Tibial artery (tissue), 4 donors: ENCODE measurements around the gene NUDT1.

Experiments used
- DNase-seq, 2 donors: peaks; one replicate each; pipeline ENCODE4 v3.0.0-alpha.2; 2019
- H3K27ac ChIP-seq, 2 donors: fragments of 200-600 bp; sonication (generic) in 1 of 2; 1 replicate in 1 of 2; 2 replicates in 1 of 2; pipeline ENCODE4 v1.5.1; 2018 to 2019; ENCODE audit warnings: mild to moderate bottlenecking in 1 of 2
- H3K27me3 ChIP-seq, 2 donors: fragments of 200-600 bp; sonication (generic) in 1 of 2; one replicate each; pipeline versions ENCODE4 v1.5.1 to v1.6.0; 2016 to 2019
- H3K36me3 ChIP-seq, 3 donors: fragments of 200-600 bp; sonication (generic) in 2 of 3; one replicate each; pipeline ENCODE4 v1.5.1; 2016 to 2019; ENCODE audit warnings: mild to moderate bottlenecking in 2 of 3
- H3K4me1 ChIP-seq, 4 donors: fragments of 200-600 bp; sonication (generic) in 2 of 4; 1 replicate in 3 of 4; 2 replicates in 1 of 4; pipeline ENCODE4 v1.5.1; 2016 to 2019
- H3K4me3 ChIP-seq, 2 donors: fragments of 200-600 bp; sonication (generic) in 1 of 2; 1 replicate in 1 of 2; 2 replicates in 1 of 2; pipeline ENCODE4 v1.5.1; 2018 to 2019; ENCODE audit warnings: mild to moderate bottlenecking in 2 of 2
- H3K9me3 ChIP-seq, 3 donors: fragments of 200-600 bp; sonication (generic) in 1 of 3; one replicate each; pipeline ENCODE4 v1.5.1; 2016 to 2019
- intact Hi-C: fragments of 100-400 bp; cut with DNase I; formaldehyde crosslinking; loops from one replicate; pipeline ENCODE4 v1.15.0; 2023; ENCODE audit warnings: low total_unique reads
- TF ChIP-seq, protein P1 (sequence below), 2 experiments: fragments of 200-600 bp in 1 of 2; fragments of 450-650 bp in 1 of 2; IDR thresholded peaks; one replicate each; pipeline ENCODE4 v1.5.1; 2017 to 2019; ENCODE audit warnings: antibody characterized with exemption in 2 of 2, mild to moderate bottlenecking in 1 of 2, moderate library complexity in 1 of 2

Gene NUDT1

DNA sequence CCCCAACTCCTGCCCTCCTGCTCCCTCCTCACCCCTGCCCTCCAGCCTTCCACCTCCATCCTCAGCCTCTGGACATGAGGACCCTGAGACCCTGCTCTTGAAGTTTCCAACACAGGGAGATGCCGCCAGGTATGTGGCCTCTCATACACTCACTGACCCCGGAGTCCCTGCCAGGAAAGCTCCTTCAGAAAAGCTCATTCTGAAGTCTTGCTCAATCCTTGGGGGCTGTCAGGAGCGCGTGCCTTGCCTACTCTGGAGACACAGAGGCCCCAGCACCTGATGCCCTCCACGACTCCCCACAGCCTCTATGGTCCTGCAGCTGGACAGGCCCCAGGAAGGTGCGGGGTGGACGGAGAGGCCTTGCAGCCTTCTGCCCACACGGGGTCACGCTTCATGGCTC, 11.0 kb downstream of the NUDT1 start:
- H3K9me3 ChIP-seq, result no peaks in the 10 kb centered on the region
- H3K27ac ChIP-seq, result no peak overlapping the region
- H3K4me1 ChIP-seq, result peaks cover 0 to 14% (median 8%) of the 10 kb centered on the region in 4 donors
- intact Hi-C loops, result no loop called here
- no peak for DNase-seq
- H3K36me3 ChIP-seq, result peaks cover 0 to 56% (median 36%) of the 10 kb centered on the region in 3 donors
- H3K4me3 ChIP-seq, result no peak overlapping the region
- no peaks in the 10 kb centered on the region for H3K27me3 ChIP-seq
- TF ChIP-seq, protein P1, sequence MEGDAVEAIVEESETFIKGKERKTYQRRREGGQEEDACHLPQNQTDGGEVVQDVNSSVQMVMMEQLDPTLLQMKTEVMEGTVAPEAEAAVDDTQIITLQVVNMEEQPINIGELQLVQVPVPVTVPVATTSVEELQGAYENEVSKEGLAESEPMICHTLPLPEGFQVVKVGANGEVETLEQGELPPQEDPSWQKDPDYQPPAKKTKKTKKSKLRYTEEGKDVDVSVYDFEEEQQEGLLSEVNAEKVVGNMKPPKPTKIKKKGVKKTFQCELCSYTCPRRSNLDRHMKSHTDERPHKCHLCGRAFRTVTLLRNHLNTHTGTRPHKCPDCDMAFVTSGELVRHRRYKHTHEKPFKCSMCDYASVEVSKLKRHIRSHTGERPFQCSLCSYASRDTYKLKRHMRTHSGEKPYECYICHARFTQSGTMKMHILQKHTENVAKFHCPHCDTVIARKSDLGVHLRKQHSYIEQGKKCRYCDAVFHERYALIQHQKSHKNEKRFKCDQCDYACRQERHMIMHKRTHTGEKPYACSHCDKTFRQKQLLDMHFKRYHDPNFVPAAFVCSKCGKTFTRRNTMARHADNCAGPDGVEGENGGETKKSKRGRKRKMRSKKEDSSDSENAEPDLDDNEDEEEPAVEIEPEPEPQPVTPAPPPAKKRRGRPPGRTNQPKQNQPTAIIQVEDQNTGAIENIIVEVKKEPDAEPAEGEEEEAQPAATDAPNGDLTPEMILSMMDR (IDR thresholded peaks at IDR 0.05), result no peak

DNA sequence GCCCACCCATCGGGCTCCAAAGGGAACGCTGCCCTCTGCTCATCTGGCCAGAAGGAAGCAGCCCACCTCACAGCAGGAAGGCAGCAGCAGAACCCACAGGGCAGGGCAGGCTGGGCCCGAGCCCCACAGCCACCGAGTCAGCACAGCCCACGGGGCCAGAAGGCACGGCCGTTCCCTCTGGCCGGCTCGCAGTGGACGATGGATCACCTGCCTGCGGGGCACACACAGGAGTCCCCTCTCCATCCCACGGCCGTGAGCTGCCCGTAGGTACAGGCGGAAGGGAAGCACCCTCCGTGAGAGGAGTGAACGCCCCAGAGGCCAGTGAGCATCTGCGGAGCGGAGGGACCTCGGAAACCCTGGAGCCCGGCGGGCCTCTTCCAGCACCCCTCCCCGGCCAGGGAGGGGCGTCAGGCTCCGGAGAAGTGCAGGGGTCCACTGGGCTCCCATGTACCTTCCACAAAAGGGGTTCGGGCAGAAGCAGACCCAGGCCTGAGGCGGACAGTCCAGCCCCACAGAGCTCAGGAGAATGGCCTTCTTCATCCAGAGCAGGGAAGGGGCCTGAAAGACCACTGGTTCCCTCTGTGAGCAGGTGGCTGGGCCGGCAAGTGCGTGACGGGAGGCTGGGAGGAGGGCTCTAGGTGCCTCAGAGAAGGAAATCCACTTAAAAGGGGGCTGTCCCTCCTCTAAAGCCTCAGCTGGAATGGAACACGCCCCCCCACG, 11.7 kb downstream of the NUDT1 start:
- Histone ChIP-seq H3K9me3 (no peaks in the 10 kb centered on the region), H3K4me3 (no peak overlapping the region), H3K36me3 (peaks cover 0 to 56% (median 36%) of the 10 kb centered on the region in 3 donors), H3K4me1 (peaks cover 0 to 12% (median 6%) of the 10 kb centered on the region in 4 donors), H3K27me3 (no peaks in the 10 kb centered on the region), H3K27ac (no peak overlapping the region)
- intact Hi-C loops, result no loop called here
- DNase-seq, result no peak
- TF ChIP-seq, protein P1 (IDR thresholded peaks at IDR 0.05), result no peak

DNA sequence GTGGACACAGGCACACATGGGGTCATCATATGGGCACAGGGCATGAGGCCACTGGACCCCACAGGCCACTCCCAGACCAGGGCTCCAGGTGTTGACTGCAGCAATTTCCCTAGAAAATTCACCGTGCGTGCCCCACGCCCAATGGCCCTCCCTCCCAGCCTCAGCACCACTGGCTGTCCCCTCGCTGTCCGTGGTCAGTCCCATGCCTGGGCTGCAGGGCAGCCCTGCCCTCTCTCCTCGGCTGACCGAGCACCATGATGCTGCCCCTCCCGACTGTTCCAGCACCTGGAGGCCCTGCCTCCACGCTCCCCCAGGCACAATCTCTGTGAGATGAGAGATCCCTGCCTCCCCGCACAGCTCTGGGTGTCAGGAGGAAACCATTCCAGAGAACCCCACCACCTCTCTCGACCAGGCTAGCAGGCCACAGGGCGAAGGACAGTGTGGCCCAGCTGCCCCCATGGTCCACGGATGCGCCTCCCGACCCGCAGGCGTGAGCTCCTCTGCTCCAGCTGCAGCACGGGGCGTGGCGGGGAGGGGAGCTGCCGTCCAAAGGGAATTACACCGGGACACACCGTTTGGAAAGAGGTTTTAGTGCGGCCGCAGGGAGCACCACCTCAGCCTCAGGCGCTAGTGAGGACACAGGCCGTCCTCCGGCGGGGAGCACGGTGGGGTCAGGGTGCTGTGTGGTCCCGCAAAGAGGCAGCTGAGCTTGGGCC, 12.6 kb downstream of the NUDT1 start:
- Histone ChIP-seq H3K4me3 (no peak overlapping the region), H3K36me3 (peaks cover 0 to 56% (median 36%) of the 10 kb centered on the region in 3 donors), H3K9me3 (no peaks in the 10 kb centered on the region), H3K27ac (no peak overlapping the region), H3K27me3 (no peaks in the 10 kb centered on the region), H3K4me1 (peaks cover 0 to 8% (median under 1%) of the 10 kb centered on the region in 4 donors)
- DNase-seq, result no peak
- TF ChIP-seq, protein P1 (IDR thresholded peaks at IDR 0.05), result no peak
- intact Hi-C loops, result no loop called here

DNA sequence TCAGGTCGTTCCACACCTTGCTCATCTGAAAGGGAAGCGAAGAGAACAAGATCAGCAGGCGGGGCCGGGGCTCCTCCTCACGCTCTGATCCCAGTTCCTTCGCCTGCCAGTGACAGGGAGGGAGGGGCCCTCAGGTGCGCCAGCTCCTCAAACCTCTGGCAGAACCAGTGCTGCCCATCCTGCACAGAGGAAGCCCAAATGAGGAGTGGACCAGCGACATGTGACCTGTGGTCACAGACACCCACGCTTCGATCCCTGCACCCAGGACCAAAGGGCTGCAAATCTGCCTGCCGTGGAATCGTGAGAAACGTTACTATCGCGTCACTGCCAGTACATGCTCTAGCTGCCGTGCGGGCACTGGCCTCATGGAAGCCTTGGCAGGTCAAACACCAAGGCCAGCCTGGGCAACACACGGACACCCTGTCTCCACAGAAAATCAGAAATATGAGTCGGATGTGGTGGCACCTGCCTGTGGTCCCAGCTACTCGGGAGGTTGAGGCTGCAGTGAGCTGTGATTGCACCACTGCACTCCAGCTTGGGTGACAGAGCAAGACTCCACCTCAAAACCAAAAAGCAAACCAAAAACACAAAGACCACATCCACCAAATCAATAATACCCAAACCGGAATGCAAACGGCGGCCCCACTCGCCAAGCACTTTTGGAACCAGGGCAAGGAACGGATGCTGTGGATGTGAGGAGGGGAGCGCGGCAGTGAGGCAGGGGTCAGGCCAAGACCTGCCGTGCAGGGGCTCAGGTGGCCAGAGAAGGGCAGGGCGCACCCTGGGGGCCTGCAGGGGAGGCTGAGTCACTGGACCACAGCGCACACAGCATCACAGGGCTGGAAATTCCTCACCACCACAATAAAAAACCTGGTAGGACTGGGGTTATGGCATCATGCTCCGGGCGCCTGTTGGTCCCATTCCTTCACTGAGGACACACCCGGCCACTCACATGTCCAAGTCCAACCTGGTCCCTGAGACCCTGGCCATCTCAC, 13.4 kb downstream of the NUDT1 start:
- Histone ChIP-seq H3K27me3 (no peaks in the 10 kb centered on the region), H3K27ac (no peak overlapping the region), H3K36me3 (peaks cover 0 to 56% (median 36%) of the 10 kb centered on the region in 3 donors), H3K4me1 (peaks cover 0 to 5% (median 0%) of the 10 kb centered on the region in 4 donors), H3K9me3 (no peaks in the 10 kb centered on the region), H3K4me3 (no peak overlapping the region)
- TF ChIP-seq, protein P1 (IDR thresholded peaks at IDR 0.05), result no peak
- intact Hi-C loops, result no loop called here
- DNase-seq, result no peak

DNA sequence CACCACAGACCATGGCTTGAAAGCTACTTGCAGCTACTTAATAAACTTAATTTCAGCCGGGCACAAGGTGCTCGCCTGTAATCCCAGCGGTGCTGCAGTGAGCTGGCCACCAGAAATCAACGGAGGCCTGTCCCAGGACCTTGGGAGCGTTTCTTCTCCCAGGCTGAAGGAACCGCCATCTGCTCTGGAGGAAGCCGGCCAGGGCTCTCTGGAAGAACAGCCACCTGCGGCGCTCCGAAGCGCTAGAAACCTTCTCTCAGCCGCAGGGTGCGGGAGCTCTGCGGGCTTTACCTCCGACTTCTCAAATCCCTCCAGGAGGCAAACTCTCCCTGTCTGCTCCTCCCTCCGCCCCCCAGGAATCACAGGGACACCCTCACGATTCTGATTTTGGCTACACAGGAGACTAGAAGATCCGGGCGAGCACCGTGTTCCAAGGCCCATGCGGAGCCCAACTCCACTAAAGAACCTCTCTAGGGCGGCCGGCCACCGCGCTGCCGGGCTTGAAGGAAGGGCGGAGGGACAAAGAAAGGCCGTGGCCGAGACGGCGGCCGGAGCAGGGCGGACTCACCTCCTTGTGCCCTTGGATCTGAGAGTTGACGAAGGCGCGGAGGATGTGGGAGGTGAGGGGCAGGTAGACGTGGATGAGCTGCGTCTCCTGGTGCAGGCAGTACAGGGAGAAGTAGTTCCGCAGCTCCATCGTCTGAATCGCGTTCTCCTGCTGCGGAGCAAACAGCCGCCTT, 14.4 kb downstream of the NUDT1 start:
- Histone ChIP-seq H3K27me3 (no peaks in the 10 kb centered on the region), H3K9me3 (no peaks in the 10 kb centered on the region), H3K36me3 (peaks cover 0 to 56% (median 36%) of the 10 kb centered on the region in 3 donors), H3K27ac (no peak overlapping the region), H3K4me3 (no peak overlapping the region), H3K4me1 (peaks cover 0 to 5% (median 0%) of the 10 kb centered on the region in 4 donors)
- TF ChIP-seq, protein P1 (IDR thresholded peaks at IDR 0.05), result no peak
- DNase-seq, result no peak
- intact Hi-C loops, result no loop called here
